T-helper 2 cell (primary cell): ENCODE results near the gene KRTAP10-1.

Experiments used
- DNase-seq, 5 experiments: peaks; one replicate each; pipeline versions ENCODE4 v3.0.0 to v3.0.0-alpha.2; 2012 to 2022

Gene KRTAP10-1

GRCh38 chr21:44547656-44548331 lies 7.8 kb upstream of the KRTAP10-1 start:
- peak in 2 of 5 experiments; percentile 32 to 64 for DNase-seq

GRCh38 chr21:44544566-44544965 lies 4.6 kb upstream of the KRTAP10-1 start:
- no peak for DNase-seq

GRCh38 chr21:44542716-44543115 lies 2.7 kb upstream of the KRTAP10-1 start:
- DNase-seq: no peak

GRCh38 chr21:44540741-44541288 lies 820 bp upstream of the KRTAP10-1 start:
- no peak for DNase-seq

GRCh38 chr21:44539046-44539445 lies 949 bp downstream of the KRTAP10-1 start:
- DNase-seq: no peak

- DNase-seq: no peak
Observed at GRCh38 chr21:44537930-44538911, 1.8 kb downstream of the KRTAP10-1 start.

- DNase-seq: no peak
Observed at GRCh38 chr21:44535963-44536362, 4.0 kb downstream of the KRTAP10-1 start.

- no peak for DNase-seq
Observed at GRCh38 chr21:44534688-44535087, 5.3 kb downstream of the KRTAP10-1 start.

GRCh38 chr21:44533891-44534627 lies 5.9 kb downstream of the KRTAP10-1 start:
- DNase-seq: no peak

GRCh38 chr21:44533121-44533890 lies 6.7 kb downstream of the KRTAP10-1 start:
- DNase-seq: no peak

GRCh38 chr21:44532712-44533111 lies 7.3 kb downstream of the KRTAP10-1 start:
- no peak for DNase-seq

GRCh38 chr21:44531606-44532564 lies 8.1 kb downstream of the KRTAP10-1 start:
- DNase-seq: no peak

- DNase-seq: no peak
Observed at GRCh38 chr21:44530903-44531605, 8.9 kb downstream of the KRTAP10-1 start.

- no peak for DNase-seq
Observed at GRCh38 chr21:44530221-44530902, 9.6 kb downstream of the KRTAP10-1 start.

GRCh38 chr21:44529503-44530125 lies 10.4 kb downstream of the KRTAP10-1 start:
- no peak for DNase-seq

- DNase-seq: peak in 1 of 5 experiments; percentile 1
Observed at GRCh38 chr21:44529011-44529421, 11.0 kb downstream of the KRTAP10-1 start.

GRCh38 chr21:44528634-44528995 lies 11.4 kb downstream of the KRTAP10-1 start:
- DNase-seq: peak in 2 of 5 experiments; percentile 1

- DNase-seq: peak in 1 of 5 experiments; percentile 3
Observed at GRCh38 chr21:44527983-44528633, 11.9 kb downstream of the KRTAP10-1 start.
